Measurements from ENCODE around the gene RPGRIP1L. TPM values are rescaled to one million over a fixed set of nuclear protein-coding genes. Genes with fewer than 3 reads are reported as not detected.

Gene RPGRIP1L
- total RNA-seq, 2 donors from 2014 or later: 6.0 to 7.7 TPM

DNA sequence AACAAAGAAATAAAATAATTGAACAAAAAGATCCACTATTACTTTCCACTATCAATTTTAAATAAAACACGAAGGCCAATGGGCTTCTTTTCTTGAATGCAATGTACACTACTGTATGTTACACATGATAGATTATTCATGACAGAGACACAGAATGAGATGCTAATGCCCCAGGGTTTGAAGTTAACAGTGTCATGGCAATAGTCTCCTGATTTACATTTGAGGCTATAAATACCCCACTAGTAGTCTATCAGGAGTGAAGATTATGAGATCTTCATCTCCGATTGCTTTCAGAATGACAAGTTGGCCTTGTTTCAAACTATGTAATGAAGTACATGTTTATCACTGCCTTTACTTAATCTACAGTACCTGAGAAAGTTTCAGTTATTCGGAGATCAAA is 84.4 kb downstream of the RPGRIP1L start:
- no peak for ATAC-seq (replicated peaks)
- Mint-ChIP-seq H3K4me1 (no peaks in the 10 kb centered on the region), H3K27ac (no peak overlapping the region), H3K9me3 (no peaks in the 10 kb centered on the region), H3K4me3 (no peak overlapping the region), H3K27me3 (no peaks in the 10 kb centered on the region), H3K36me3 (ENCODE audit: low read depth) (no peaks in the 10 kb centered on the region)

DNA sequence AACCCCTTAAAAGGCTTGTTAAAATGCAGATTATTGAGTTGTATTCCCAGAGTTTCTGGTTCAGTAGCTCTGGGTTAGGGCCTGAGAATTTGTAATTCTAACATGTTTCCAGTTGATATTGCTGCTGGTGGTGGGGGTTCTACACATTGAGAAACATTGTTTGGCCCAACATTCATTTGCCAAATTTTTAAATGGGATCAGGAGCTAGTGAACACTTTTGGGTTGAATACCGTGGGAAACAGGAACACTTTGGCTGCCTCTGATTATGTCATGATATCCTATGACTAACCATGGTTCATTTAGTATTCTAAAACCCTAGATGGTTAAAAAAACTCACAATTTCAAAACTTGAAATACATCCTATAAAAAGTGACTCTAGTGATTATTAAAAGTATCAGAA is 89.3 kb downstream of the RPGRIP1L start:
- ATAC-seq (replicated peaks): no peak
- no peak overlapping the region for H3K4me3 Mint-ChIP-seq
- H3K27ac Mint-ChIP-seq: no peak overlapping the region
- no peaks in the 10 kb centered on the region for H3K27me3 Mint-ChIP-seq
- no peaks in the 10 kb centered on the region for H3K9me3 Mint-ChIP-seq
- no peaks in the 10 kb centered on the region for H3K36me3 Mint-ChIP-seq (ENCODE audit: low read depth)
- H3K4me1 Mint-ChIP-seq: no peaks in the 10 kb centered on the region

GRCh38 chr16:53612003-53612402 is 91.7 kb downstream of the RPGRIP1L start:
- no peaks in the 10 kb centered on the region for H3K9me3 Mint-ChIP-seq
- H3K27me3 Mint-ChIP-seq: no peaks in the 10 kb centered on the region
- H3K4me1 Mint-ChIP-seq: no peaks in the 10 kb centered on the region
- no peak overlapping the region for H3K27ac Mint-ChIP-seq
- ATAC-seq (replicated peaks): no peak
- H3K4me3 Mint-ChIP-seq: no peak overlapping the region
- no peaks in the 10 kb centered on the region for H3K36me3 Mint-ChIP-seq (ENCODE audit: low read depth)

GRCh38 chr16:53611179-53611696 is 92.4 kb downstream of the RPGRIP1L start:
- H3K4me1 Mint-ChIP-seq: no peaks in the 10 kb centered on the region
- no peak overlapping the region for H3K27ac Mint-ChIP-seq
- H3K9me3 Mint-ChIP-seq: no peaks in the 10 kb centered on the region
- H3K36me3 Mint-ChIP-seq (ENCODE audit: low read depth): no peaks in the 10 kb centered on the region
- H3K4me3 Mint-ChIP-seq: no peak overlapping the region
- no peaks in the 10 kb centered on the region for H3K27me3 Mint-ChIP-seq
- ATAC-seq (replicated peaks): no peak

DNA sequence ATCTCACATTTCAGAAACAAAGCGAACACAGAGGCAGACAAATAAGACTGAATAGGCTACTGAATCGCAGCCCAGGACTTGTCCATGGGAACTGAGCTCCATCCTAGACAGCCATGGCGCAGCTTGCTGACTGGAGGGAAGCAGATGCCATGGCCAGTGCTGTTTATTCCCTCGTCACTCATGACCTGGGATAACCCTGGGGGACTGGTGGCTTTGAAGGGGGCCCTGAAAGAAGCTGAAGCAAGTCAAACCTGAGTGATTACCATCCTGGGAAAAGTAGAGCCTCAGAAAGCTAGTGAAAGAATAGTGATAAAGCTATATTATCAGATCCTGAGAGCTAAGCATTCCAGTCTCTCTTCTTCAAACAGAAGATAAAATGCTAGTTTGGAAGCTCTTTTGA is 94.1 kb downstream of the RPGRIP1L start:
- Mint-ChIP-seq H3K27ac (no peak overlapping the region), H3K4me1 (no peaks in the 10 kb centered on the region), H3K36me3 (ENCODE audit: low read depth) (no peaks in the 10 kb centered on the region), H3K27me3 (no peaks in the 10 kb centered on the region), H3K9me3 (no peaks in the 10 kb centered on the region), H3K4me3 (no peak overlapping the region)
- no peak for ATAC-seq (replicated peaks)

GRCh38 chr16:53608094-53608493 is 95.6 kb downstream of the RPGRIP1L start:
- ATAC-seq (replicated peaks): no peak
- Mint-ChIP-seq H3K9me3 (no peaks in the 10 kb centered on the region), H3K36me3 (ENCODE audit: low read depth) (no peaks in the 10 kb centered on the region), H3K4me1 (no peaks in the 10 kb centered on the region), H3K27ac (no peak overlapping the region), H3K4me3 (no peak overlapping the region), H3K27me3 (no peaks in the 10 kb centered on the region)

DNA sequence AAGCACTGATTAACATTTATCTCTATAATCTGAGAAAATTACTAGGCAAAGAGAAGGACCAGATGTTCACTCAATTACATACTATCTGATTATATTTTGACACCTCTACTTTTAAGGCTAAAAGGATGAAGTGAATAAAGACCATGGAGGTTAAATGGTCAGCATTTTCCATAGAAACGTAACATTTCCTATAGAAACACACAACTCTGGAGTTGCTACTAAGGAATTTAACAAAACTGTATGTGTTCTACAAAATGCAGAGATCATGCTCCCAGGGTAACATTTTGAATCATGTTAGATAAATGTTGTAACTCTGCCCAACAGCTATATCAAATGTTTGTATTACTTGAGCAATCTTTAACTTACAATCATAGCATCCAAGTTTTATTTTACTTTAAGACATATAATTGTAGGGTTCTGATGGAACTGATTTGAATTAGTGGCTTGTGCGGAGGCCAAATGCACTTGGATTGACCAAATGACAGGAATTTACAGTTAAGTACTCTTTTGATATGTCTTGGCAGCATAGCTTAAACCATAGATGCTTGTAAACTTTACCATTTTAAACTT is 97.7 kb downstream of the RPGRIP1L start:
- ATAC-seq (replicated peaks): no peak
- no peaks in the 10 kb centered on the region for H3K9me3 Mint-ChIP-seq

DNA sequence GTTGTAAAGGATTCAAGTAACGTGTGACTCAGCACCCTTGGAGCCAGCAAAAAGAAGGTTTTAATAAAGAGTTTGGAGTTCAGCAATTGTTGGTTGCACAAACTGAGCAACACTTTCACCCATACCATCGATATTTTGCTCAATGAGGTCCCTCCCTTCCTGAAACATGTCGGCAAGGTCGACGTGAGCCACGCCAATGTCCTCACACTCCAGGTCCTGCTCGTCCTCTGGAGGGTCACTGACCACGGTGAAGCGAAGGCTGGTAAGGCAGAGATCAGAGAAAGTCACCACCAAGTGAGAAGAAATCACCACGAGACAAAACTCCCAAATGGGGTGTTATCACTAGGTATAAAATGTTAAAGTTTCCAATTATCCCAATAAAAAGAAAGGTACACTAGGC is 98.3 kb downstream of the RPGRIP1L start:
- no peaks in the 10 kb centered on the region for H3K27me3 Mint-ChIP-seq
- no peaks in the 10 kb centered on the region for H3K4me1 Mint-ChIP-seq
- H3K36me3 Mint-ChIP-seq (ENCODE audit: low read depth): no peaks in the 10 kb centered on the region

More for the DNA sequence above, 97.7 kb downstream of the RPGRIP1L start:
- H3K36me3 Mint-ChIP-seq (ENCODE audit: low read depth): no peaks in the 10 kb centered on the region
- no peaks in the 10 kb centered on the region for H3K27me3 Mint-ChIP-seq
- H3K4me3 Mint-ChIP-seq: no peak overlapping the region
- H3K4me1 Mint-ChIP-seq: no peaks in the 10 kb centered on the region
- H3K27ac Mint-ChIP-seq: no peak overlapping the region

GRCh38 chr16:53601961-53602360 is 101.7 kb downstream of the RPGRIP1L start:
- Mint-ChIP-seq H3K36me3 (ENCODE audit: low read depth) (no peaks in the 10 kb centered on the region), H3K27me3 (no peaks in the 10 kb centered on the region), H3K27ac (no peak overlapping the region), H3K9me3 (no peaks in the 10 kb centered on the region), H3K4me3 (no peak overlapping the region), H3K4me1 (no peaks in the 10 kb centered on the region)
- no peak for ATAC-seq (replicated peaks)

More for the DNA sequence above, 98.3 kb downstream of the RPGRIP1L start:
- Mint-ChIP-seq H3K4me3 (no peak overlapping the region), H3K9me3 (no peaks in the 10 kb centered on the region), H3K27ac (no peak overlapping the region)
- ATAC-seq (replicated peaks): no peak

- Mint-ChIP-seq H3K9me3 (no peaks in the 10 kb centered on the region), H3K36me3 (ENCODE audit: low read depth) (no peaks in the 10 kb centered on the region), H3K4me1 (no peaks in the 10 kb centered on the region), H3K27me3 (no peaks in the 10 kb centered on the region), H3K27ac (no peak overlapping the region), H3K4me3 (no peak overlapping the region)
- ATAC-seq (replicated peaks): no peak
Observed at GRCh38 chr16:53600616-53601015, 103.0 kb downstream of the RPGRIP1L start.

- H3K27me3 Mint-ChIP-seq: no peaks in the 10 kb centered on the region
- H3K4me1 Mint-ChIP-seq: no peaks in the 10 kb centered on the region
- ATAC-seq (replicated peaks): no peak
- no peak overlapping the region for H3K4me3 Mint-ChIP-seq
- no peak overlapping the region for H3K27ac Mint-ChIP-seq
- H3K36me3 Mint-ChIP-seq (ENCODE audit: low read depth): no peaks in the 10 kb centered on the region
- H3K9me3 Mint-ChIP-seq: no peaks in the 10 kb centered on the region
Observed at GRCh38 chr16:53600126-53600525, 103.5 kb downstream of the RPGRIP1L start.

DNA sequence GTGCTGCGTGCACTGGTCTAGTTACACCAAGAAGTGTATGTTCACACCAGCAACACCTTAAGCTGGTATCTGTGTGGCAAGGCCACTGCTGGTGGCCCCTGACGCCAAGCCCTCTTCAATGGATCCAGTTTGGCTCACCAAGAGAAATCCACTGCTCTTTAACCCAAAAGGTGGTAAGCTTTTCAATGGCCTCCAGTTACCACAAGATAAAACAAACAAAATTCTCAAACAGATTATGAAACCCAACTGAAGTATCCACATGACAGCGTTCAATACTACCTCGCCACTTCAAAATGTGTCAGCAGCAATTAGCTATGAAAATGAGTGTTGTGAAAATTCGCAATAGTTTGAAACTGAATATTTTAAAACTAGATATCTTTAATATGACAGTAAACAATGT is 104.1 kb downstream of the RPGRIP1L start:
- no peak overlapping the region for H3K27ac Mint-ChIP-seq
- H3K9me3 Mint-ChIP-seq: no peaks in the 10 kb centered on the region
- H3K4me1 Mint-ChIP-seq: no peaks in the 10 kb centered on the region
- no peaks in the 10 kb centered on the region for H3K36me3 Mint-ChIP-seq (ENCODE audit: low read depth)
- H3K27me3 Mint-ChIP-seq: peaks cover under 1% of the 10 kb centered on the region
- H3K4me3 Mint-ChIP-seq: no peak overlapping the region
- ATAC-seq (replicated peaks): no peak

DNA sequence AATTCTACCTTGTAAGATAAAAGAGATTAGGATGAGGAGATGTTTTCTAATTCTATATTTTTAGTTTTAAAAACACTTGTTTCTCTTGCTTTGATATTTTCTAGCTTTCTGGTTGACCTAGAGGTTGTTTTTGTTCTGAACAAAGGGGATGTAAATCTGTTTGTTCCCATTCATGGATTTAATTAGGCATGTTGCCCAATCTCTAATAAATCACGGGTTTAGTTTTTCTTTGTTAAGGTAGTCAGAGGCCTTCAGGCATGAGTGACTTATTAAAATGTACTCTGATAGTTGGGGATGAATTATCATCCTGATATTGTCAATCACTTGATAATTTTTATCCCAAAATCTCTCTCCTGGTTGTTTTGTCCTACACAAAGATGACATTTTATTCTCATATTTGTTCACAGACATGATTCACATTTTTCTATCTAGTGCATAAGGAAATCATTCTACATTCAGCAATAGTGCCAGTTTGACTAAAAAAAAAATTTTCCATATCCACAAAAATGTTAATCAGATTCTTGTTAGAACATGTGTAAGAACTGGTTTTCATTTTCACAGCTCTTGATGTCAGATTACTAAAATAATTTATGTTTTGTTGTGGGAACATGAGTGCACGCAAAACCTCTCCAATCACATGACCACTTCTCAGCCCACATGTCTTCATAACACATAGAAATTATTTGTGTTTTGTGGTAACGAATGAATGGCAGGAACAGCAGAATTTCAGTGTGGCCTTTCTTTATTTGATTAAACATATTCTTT is 105.0 kb downstream of the RPGRIP1L start:
- no peaks in the 10 kb centered on the region for H3K9me3 Mint-ChIP-seq
- H3K36me3 Mint-ChIP-seq (ENCODE audit: low read depth): no peaks in the 10 kb centered on the region
- H3K27me3 Mint-ChIP-seq: peaks cover 3% of the 10 kb centered on the region
- no peak overlapping the region for H3K4me3 Mint-ChIP-seq
- H3K4me1 Mint-ChIP-seq: no peaks in the 10 kb centered on the region
- H3K27ac Mint-ChIP-seq: no peak overlapping the region
- no peak for ATAC-seq (replicated peaks)

GRCh38 chr16:53597776-53598175 is 105.9 kb downstream of the RPGRIP1L start:
- H3K27me3 Mint-ChIP-seq: peaks cover 3% of the 10 kb centered on the region
- no peak for ATAC-seq (replicated peaks)
- H3K4me3 Mint-ChIP-seq: no peak overlapping the region
- no peaks in the 10 kb centered on the region for H3K4me1 Mint-ChIP-seq
- no peak overlapping the region for H3K27ac Mint-ChIP-seq
- H3K36me3 Mint-ChIP-seq (ENCODE audit: low read depth): no peaks in the 10 kb centered on the region
- no peaks in the 10 kb centered on the region for H3K9me3 Mint-ChIP-seq

GRCh38 chr16:53588081-53588648 is 115.5 kb downstream of the RPGRIP1L start:
- ATAC-seq (replicated peaks): no peak
- Mint-ChIP-seq H3K9me3 (peaks cover 6% of the 10 kb centered on the region), H3K27me3 (no peaks in the 10 kb centered on the region), H3K36me3 (ENCODE audit: low read depth) (no peaks in the 10 kb centered on the region), H3K4me3 (no peak overlapping the region), H3K4me1 (no peaks in the 10 kb centered on the region), H3K27ac (no peak overlapping the region)

Measured in activated T-helper 17 cell treated with anti-CD3 and anti-CD28 coated beads, Interleukin-2, amount 50 U/mL, for 72 hours (primary cell).